ENCODE results near the gene ADNP2.

DNA sequence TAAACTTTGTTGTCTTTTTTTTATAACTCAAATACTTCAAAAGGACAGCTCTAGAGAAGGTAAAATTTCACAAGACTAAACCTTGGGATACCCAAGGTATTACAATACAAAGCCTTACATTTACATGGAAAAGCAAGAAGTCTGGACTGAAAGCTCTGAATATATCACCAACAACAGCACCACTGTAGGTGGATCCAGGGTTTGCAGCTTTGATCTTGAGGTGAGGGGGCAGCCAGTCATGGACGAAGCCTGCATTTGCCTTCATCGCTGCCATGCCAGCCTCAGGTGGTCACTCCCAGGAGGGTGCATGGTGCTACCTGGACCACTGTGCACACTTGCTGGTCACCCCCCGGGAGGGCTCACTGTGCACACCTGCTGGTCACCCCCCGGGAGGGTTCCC is 38.2 kb upstream of the ADNP2 start:
- TF ChIP-seq, protein P1, sequence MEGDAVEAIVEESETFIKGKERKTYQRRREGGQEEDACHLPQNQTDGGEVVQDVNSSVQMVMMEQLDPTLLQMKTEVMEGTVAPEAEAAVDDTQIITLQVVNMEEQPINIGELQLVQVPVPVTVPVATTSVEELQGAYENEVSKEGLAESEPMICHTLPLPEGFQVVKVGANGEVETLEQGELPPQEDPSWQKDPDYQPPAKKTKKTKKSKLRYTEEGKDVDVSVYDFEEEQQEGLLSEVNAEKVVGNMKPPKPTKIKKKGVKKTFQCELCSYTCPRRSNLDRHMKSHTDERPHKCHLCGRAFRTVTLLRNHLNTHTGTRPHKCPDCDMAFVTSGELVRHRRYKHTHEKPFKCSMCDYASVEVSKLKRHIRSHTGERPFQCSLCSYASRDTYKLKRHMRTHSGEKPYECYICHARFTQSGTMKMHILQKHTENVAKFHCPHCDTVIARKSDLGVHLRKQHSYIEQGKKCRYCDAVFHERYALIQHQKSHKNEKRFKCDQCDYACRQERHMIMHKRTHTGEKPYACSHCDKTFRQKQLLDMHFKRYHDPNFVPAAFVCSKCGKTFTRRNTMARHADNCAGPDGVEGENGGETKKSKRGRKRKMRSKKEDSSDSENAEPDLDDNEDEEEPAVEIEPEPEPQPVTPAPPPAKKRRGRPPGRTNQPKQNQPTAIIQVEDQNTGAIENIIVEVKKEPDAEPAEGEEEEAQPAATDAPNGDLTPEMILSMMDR (IDR thresholded peaks at IDR 0.05), result no peak
- TF ChIP-seq POLR2A (IDR thresholded peaks at IDR 0.05), result no peak

Measured in tibial nerve (tissue), 3 donors.